GM18526 (cell line): ENCODE data around the gene TRIM14.

Experiments
- POLR2A ChIP-seq: IDR thresholded peaks from 3 replicates; pipeline ENCODE4 v1.6.1; 2011; ENCODE audit not compliant: insufficient read length; ENCODE audit errors: extremely low read depth

The TRIM14 gene

GRCh38 chr9:98022447-98022846 lies 96.6 kb downstream of the TRIM14 start:
- TF ChIP-seq POLR2A = no peak

DNA sequence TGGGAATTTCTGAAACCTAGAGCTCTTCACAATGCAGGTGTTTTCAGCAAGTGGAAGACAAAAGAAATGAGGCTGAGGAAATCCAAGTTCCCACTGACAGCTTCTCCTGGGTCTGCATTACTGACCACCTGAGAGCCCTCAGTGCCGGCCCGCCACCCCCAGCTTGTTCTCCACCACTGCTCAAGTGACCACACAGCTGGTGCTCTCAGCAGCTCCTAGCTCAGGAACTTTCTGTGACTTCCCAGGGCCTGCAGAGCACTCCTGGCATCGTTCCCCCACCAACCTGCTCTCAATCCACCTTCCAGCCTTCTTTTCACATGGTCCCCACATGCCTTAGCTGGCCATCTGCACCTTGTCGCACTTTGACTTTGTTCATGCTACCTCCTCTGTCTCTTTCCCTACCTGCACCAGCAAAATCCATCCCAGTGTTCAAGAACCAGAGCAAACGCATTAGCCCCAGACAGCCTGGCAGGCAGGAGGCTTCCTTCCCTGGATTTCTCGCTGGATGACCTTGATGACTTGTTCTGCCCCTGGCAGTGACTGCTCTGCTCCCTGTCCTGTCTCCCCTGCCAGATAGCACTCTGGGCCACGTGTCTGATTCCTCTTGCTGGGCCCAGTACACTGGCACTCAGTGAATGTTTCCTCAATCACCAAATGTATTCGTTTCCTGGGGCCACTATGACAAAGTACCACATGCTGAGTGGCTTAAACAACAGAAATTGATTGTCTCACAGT lies 97.5 kb downstream of the TRIM14 start:
- TF ChIP-seq POLR2A = no peak

DNA sequence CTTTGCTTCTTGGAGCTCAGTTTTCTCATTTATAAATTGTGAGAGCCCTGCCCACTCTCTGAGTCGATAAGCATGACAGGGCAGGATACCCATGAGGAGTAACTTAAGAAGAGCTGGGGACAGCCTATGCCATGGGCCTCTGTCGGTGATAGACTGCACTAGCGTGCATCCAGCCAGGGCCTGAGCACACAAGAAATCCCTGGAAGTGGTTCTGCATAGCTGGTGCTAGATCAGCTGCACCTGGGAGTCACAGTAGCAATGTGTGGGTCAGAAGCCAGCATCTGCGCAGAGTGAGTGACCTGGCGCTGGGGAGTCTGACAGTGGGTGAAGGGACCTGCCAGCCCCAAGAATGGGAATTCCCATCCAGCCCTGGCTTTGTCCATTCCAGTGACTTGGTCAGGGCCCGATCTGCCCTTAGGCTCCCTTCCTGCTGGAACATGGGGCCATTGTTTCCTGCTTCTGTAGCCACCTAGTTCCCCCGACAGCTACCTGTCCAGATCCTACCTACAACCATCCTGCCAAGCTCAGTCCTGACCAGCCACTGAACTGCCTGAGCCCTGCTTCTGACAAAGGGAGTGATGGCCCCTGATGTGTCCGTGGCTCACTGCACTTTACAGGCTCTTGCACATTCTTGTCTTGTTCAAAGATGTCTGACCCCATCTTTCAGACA lies 98.4 kb downstream of the TRIM14 start:
- no peak for TF ChIP-seq POLR2A
